ENCODE measurements around the gene PUS7. TPM values are rescaled to one million over a fixed set of nuclear protein-coding genes. Genes with fewer than 3 reads are reported as not detected.
A peak's percentile ranks its signal among the peaks of the same experiment; 100 is the strongest.

The PUS7 gene
- total RNA-seq, result 10 to 100 TPM in 3 of 6 donors, 1 to 10 TPM in 3; 7.3 to 16.9 (median 11.5) TPM

- DNase-seq (peak; percentile 93 to 98), ATAC-seq (ENCODE audit: low FRiP score in 2 of 2) (peak; percentile 97 to 98)
- 0 to 1% methylated on average over 6 to 51 of the region's 96 CpGs for WGBS, 2 donors
- Histone ChIP-seq H3K27me3 (no peaks in the 10 kb centered on the region), H3K4me1 (peaks cover 4 to 23% (median 14%) of the 10 kb centered on the region in 4 donors), H3K4me3 (peak within 1 kb of the TSS; percentile 69 to 91 (median 82)), H3K9me3 (no peaks in the 10 kb centered on the region), H3K36me3 (no peaks in the 10 kb centered on the region), H3K27ac (peak within 1 kb of the TSS; percentile 81 to 93 (median 88))
- TF ChIP-seq POLR2AphosphoS5 (IDR thresholded peaks at IDR 0.05) (peak in 1 of 2 donors; percentile 55), EP300 (IDR thresholded peaks at IDR 0.05) (no peak), CTCF (IDR thresholded peaks at IDR 0.05) (no peak), POLR2A (IDR thresholded peaks at IDR 0.05) (peak in 2 of 4 donors; percentile 72 to 80)
Measured at GRCh38 chr7:105521717-105522463, at the start of gene PUS7. TSS of gene PUS7 (minus strand) at chr7:105522271. CDS start at chr7:105508512, 13,759 bp downstream.

- WGBS, 2 donors, result 82 to 90% methylated on average over 3 of the region's 3 CpGs
- Histone ChIP-seq H3K27me3 (no peaks in the 10 kb centered on the region), H3K4me1 (no peaks in the 10 kb centered on the region), H3K36me3 (peaks cover 9 to 57% (median 37%) of the 10 kb centered on the region in 4 donors), H3K4me3 (no peak overlapping the region), H3K9me3 (no peaks in the 10 kb centered on the region), H3K27ac (no peak overlapping the region)
- ATAC-seq (ENCODE audit: low FRiP score in 2 of 2) (no peak), DNase-seq (no peak)
- TF ChIP-seq POLR2A (IDR thresholded peaks at IDR 0.05), result no peak
- TF ChIP-seq POLR2AphosphoS5 (IDR thresholded peaks at IDR 0.05), result no peak
- no peak for TF ChIP-seq CTCF (IDR thresholded peaks at IDR 0.05)
- no peak for TF ChIP-seq EP300 (IDR thresholded peaks at IDR 0.05)
Measured at GRCh38 chr7:105567821-105568220, 45.8 kb upstream of the PUS7 start.

GRCh38 chr7:105567024-105567423, 45.0 kb upstream of the PUS7 start:
- DNase-seq (no peak), ATAC-seq (ENCODE audit: low FRiP score in 2 of 2) (no peak)
- TF ChIP-seq POLR2AphosphoS5 (IDR thresholded peaks at IDR 0.05), result no peak
- no peak for TF ChIP-seq CTCF (IDR thresholded peaks at IDR 0.05)
- TF ChIP-seq POLR2A (IDR thresholded peaks at IDR 0.05), result no peak
- TF ChIP-seq EP300 (IDR thresholded peaks at IDR 0.05), result no peak
- Histone ChIP-seq H3K4me1 (no peaks in the 10 kb centered on the region), H3K36me3 (peaks cover 9 to 64% (median 44%) of the 10 kb centered on the region in 4 donors), H3K27ac (no peak overlapping the region), H3K4me3 (no peak overlapping the region), H3K9me3 (no peaks in the 10 kb centered on the region), H3K27me3 (no peaks in the 10 kb centered on the region)
- WGBS, 2 donors, result 58% methylated on average over 2 of the region's 2 CpGs

GRCh38 chr7:105565190-105565589, 43.1 kb upstream of the PUS7 start:
- Histone ChIP-seq H3K4me1 (no peaks in the 10 kb centered on the region), H3K4me3 (no peak overlapping the region), H3K27ac (no peak overlapping the region), H3K36me3 (peaks cover 15 to 82% (median 50%) of the 10 kb centered on the region in 4 donors), H3K27me3 (no peaks in the 10 kb centered on the region), H3K9me3 (no peaks in the 10 kb centered on the region)
- TF ChIP-seq POLR2AphosphoS5 (IDR thresholded peaks at IDR 0.05) (no peak), POLR2A (IDR thresholded peaks at IDR 0.05) (no peak), CTCF (IDR thresholded peaks at IDR 0.05) (no peak), EP300 (IDR thresholded peaks at IDR 0.05) (no peak)
- WGBS, 2 donors, result 94 to 97% methylated on average over 4 of the region's 4 CpGs
- ATAC-seq (ENCODE audit: low FRiP score in 2 of 2) (no peak), DNase-seq (no peak)

Data from upper lobe of left lung (tissue), 6 donors.